OCI-LY1 (cell line): ENCODE measurements around the gene MBOAT2.

Experiments
- H2AFZ ChIP-seq: fragments of 200-600 bp; sonication (generic), shearing (Covaris generic); 2 replicates; pipeline ENCODE4 v1.6.0; 2014; ENCODE audit warnings: antibody characterized with exemption, mild to moderate bottlenecking, low read length
- H3F3A ChIP-seq: fragments of 200-600 bp; sonication (generic), shearing (Covaris generic); 2 replicates; pipeline ENCODE4 v1.6.0; 2014; ENCODE audit warnings: mild to moderate bottlenecking, antibody characterized with exemption, low read length, moderate library complexity; ENCODE audit not compliant: insufficient read depth
- H3K27ac ChIP-seq: fragments of 200-600 bp; sonication (generic); 2 replicates; pipeline ENCODE4 v1.5.1; 2014; ENCODE audit warnings: low read length, mixed run types, mild to moderate bottlenecking, low read depth; ENCODE audit not compliant: poor library complexity, severe bottlenecking
- H3K27me3 ChIP-seq: fragments of 200-600 bp; sonication (generic); 2 replicates; pipeline ENCODE4 v1.6.0; 2014; ENCODE audit warnings: antibody characterized with exemption, mild to moderate bottlenecking, low read length, moderate library complexity; ENCODE audit not compliant: insufficient read depth
- H3K36me3 ChIP-seq: fragments of 200-600 bp; sonication (generic); 2 replicates; pipeline ENCODE4 v1.6.1; 2014; ENCODE audit warnings: mild to moderate bottlenecking, antibody characterized with exemption, low read length, moderate library complexity, mixed read lengths; ENCODE audit not compliant: insufficient read depth
- H3K4me1 ChIP-seq: fragments of 200-600 bp; sonication (generic); 2 replicates; pipeline ENCODE4 v1.5.1; 2014; ENCODE audit warnings: mild to moderate bottlenecking, low read length, moderate library complexity; ENCODE audit not compliant: insufficient read depth, severe bottlenecking
- H3K4me2 ChIP-seq: fragments of 200-600 bp; sonication (generic), shearing (Covaris generic); 2 replicates; pipeline ENCODE4 v1.6.1; 2014; ENCODE audit warnings: low read length
- H3K4me3 ChIP-seq: fragments of 200-600 bp; sonication (generic); 2 replicates; pipeline ENCODE4 v1.5.1; 2014; ENCODE audit warnings: low read length, low read depth, mild to moderate bottlenecking, mixed read lengths; ENCODE audit not compliant: poor library complexity, severe bottlenecking
- H3K79me2 ChIP-seq: fragments of 200-600 bp; shearing (Covaris generic); 2 replicates; pipeline ENCODE4 v1.6.1; 2016; ENCODE audit warnings: mixed run types, low read length, mixed read lengths; ENCODE audit not compliant: insufficient read depth
- H3K9ac ChIP-seq: fragments of 200-600 bp; sonication (generic), shearing (Covaris generic); 2 replicates; pipeline ENCODE4 v1.6.1; 2014; ENCODE audit warnings: mild to moderate bottlenecking, low read length, mixed read lengths
- H3K9me2 ChIP-seq: fragments of 200-600 bp; sonication (generic), shearing (Covaris generic); 2 replicates; pipeline ENCODE4 v1.6.1; 2014; ENCODE audit warnings: low read depth, mild to moderate bottlenecking, low read length, mixed read lengths
- H3K9me3 ChIP-seq: fragments of 200-600 bp; shearing (Covaris generic); 2 replicates; pipeline ENCODE4 v1.6.1; 2014; ENCODE audit warnings: low read length, mixed read lengths
- H4K20me1 ChIP-seq: fragments of 200-600 bp; sonication (generic), shearing (Covaris generic); 2 replicates; pipeline ENCODE4 v1.6.0; 2016; ENCODE audit warnings: mild to moderate bottlenecking, low read length; ENCODE audit not compliant: insufficient read depth
- EZH2 ChIP-seq: fragments of 200-600 bp; sonication (generic), shearing (Covaris generic); IDR thresholded peaks from 2 replicates; pipeline ENCODE4 v1.8.0; 2017; ENCODE audit warnings: borderline replicate concordance, mixed run types, mild to moderate bottlenecking, antibody characterized with exemption, low read length, moderate library complexity, mixed read lengths
- TF ChIP-seq, protein P1 (sequence below): fragments of 200-600 bp; sonication (generic), shearing (Covaris generic); IDR thresholded peaks from 2 replicates; pipeline ENCODE4 v1.5.1; 2017; ENCODE audit warnings: mild to moderate bottlenecking, antibody characterized with exemption, low read length, moderate library complexity, mixed read lengths

The MBOAT2 gene

GRCh38 chr2:8962890-8963289 lies 40.6 kb downstream of the MBOAT2 start:
- Histone ChIP-seq H3K79me2 (no peaks in the 10 kb centered on the region), H3K9me2 (no peaks in the 10 kb centered on the region), H3K27ac (no peak overlapping the region), H3K9me3 (no peaks in the 10 kb centered on the region), H3K4me2 (no peak overlapping the region), H3K36me3 (no peaks in the 10 kb centered on the region), H3K9ac (no peak overlapping the region), H3F3A (no peaks in the 10 kb centered on the region), H3K4me1 (no peaks in the 10 kb centered on the region), H3K4me3 (no peak overlapping the region), H4K20me1 (no peaks in the 10 kb centered on the region), H2AFZ (no peak overlapping the region), H3K27me3 (no peaks in the 10 kb centered on the region)
- TF ChIP-seq EZH2, result no peak
- TF ChIP-seq, protein P1, sequence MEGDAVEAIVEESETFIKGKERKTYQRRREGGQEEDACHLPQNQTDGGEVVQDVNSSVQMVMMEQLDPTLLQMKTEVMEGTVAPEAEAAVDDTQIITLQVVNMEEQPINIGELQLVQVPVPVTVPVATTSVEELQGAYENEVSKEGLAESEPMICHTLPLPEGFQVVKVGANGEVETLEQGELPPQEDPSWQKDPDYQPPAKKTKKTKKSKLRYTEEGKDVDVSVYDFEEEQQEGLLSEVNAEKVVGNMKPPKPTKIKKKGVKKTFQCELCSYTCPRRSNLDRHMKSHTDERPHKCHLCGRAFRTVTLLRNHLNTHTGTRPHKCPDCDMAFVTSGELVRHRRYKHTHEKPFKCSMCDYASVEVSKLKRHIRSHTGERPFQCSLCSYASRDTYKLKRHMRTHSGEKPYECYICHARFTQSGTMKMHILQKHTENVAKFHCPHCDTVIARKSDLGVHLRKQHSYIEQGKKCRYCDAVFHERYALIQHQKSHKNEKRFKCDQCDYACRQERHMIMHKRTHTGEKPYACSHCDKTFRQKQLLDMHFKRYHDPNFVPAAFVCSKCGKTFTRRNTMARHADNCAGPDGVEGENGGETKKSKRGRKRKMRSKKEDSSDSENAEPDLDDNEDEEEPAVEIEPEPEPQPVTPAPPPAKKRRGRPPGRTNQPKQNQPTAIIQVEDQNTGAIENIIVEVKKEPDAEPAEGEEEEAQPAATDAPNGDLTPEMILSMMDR, result no peak

DNA sequence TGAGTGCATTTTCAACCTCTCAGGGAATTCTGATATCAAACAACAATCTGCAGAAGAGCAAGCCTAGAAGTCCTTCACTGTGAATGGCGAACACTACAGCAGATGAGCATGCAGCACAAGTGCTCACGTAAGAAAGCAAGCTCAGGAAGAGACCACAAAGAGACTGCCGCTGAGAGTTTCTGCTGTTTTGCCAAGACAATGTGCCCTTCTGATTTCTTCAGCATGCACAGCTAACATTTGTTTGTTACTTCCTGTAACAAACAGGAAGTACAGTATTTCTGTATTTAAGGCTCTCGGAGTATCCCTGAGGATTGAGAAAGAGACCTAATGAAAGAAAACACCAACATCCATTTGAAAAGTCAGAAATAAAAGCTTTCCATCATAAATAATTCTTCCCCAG lies 45.9 kb downstream of the MBOAT2 start:
- TF ChIP-seq, protein P1, result no peak
- no peak for TF ChIP-seq EZH2
- no peaks in the 10 kb centered on the region for H3K4me1 ChIP-seq
- H4K20me1 ChIP-seq, result no peaks in the 10 kb centered on the region
- H3K9me2 ChIP-seq, result no peaks in the 10 kb centered on the region
- no peak overlapping the region for H3K27ac ChIP-seq
- no peak overlapping the region for H3K9ac ChIP-seq
- peaks cover 7% of the 10 kb centered on the region for H3K9me3 ChIP-seq
- H3K36me3 ChIP-seq, result no peaks in the 10 kb centered on the region
- H3K4me3 ChIP-seq, result no peak overlapping the region
- H3K4me2 ChIP-seq, result no peak overlapping the region
- no peaks in the 10 kb centered on the region for H3K79me2 ChIP-seq
- no peak overlapping the region for H2AFZ ChIP-seq
- H3F3A ChIP-seq, result no peaks in the 10 kb centered on the region
- 0 out of 2 replicates have a peak, but pooled peaks cover 3% of the 10 kb centered on the region for H3K27me3 ChIP-seq

DNA sequence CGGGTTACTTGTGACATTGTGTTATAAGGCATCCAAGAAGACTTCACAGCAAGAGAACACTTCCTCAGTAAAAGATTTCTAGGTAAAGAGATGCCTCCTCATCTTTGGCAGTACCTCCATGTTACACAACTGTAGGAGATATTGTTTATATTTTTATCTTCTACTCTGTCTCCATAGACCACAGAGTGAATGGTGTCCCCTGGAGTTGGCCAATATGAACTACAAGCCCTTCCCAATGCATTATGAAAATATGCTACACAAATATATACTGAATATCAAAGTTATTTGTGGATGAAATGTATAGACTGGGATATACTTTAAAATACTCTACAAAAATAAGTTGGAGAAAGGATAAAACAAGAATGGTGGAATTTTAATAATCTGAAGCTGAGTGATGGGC lies 46.7 kb downstream of the MBOAT2 start:
- Histone ChIP-seq H3K27me3 (0 out of 2 replicates have a peak, but pooled peaks cover 3% of the 10 kb centered on the region), H3K4me1 (no peaks in the 10 kb centered on the region), H3K9me3 (peaks cover 7% of the 10 kb centered on the region), H4K20me1 (no peaks in the 10 kb centered on the region), H3K4me2 (no peak overlapping the region), H3K36me3 (no peaks in the 10 kb centered on the region), H3K9me2 (no peaks in the 10 kb centered on the region), H3F3A (no peaks in the 10 kb centered on the region), H3K79me2 (no peaks in the 10 kb centered on the region), H2AFZ (no peak overlapping the region), H3K27ac (no peak overlapping the region), H3K9ac (no peak overlapping the region), H3K4me3 (no peak overlapping the region)
- TF ChIP-seq EZH2, result no peak
- TF ChIP-seq, protein P1, result no peak; the same call in 1 of the 2 replicates
